ENCODE data around the gene ZNF76. TPM values are rescaled to one million over a fixed set of nuclear protein-coding genes. Genes with fewer than 3 reads are reported as not detected.
A peak's percentile ranks its signal among the peaks of the same experiment; 100 is the strongest.

Gene ZNF76
- total and polyA plus RNA-seq, 2 of the 8 experiments (the other 6 are each of a cell fraction or from before 2014, with no cell fraction given): 17.9 to 23.9 TPM

GRCh38 chr6:35238843-35239289, 20.7 kb upstream of the ZNF76 start (continued):
- no peak for TF ChIP-seq ATF3 (IDR thresholded peaks at IDR 0.05; ENCODE audit: insufficient read depth, low read depth, low read length)
- peak; percentile 43 to 51; a peak in 2 of 3 replicates for TF ChIP-seq EP300 (IDR thresholded peaks at IDR 0.05; ENCODE audit: borderline replicate concordance in 1 of 2, low read depth in 2 of 2, low read length in 2 of 2)
- no peak for TF ChIP-seq USF2 (IDR thresholded peaks at IDR 0.05; ENCODE audit: low read length)
- TF ChIP-seq SP2 (IDR thresholded peaks at IDR 0.05; ENCODE audit: low read length): no peak
- no peak for TF ChIP-seq RNF2 (IDR thresholded peaks at IDR 0.05; ENCODE audit: borderline replicate concordance, low read depth, low read length, missing control alignments, poor library complexity, severe bottlenecking)
- TF ChIP-seq NANOG (IDR thresholded peaks at IDR 0.05; ENCODE audit: insufficient read depth, low read depth, low read length, poor library complexity, severe bottlenecking): peak; percentile 40
- TF ChIP-seq SIN3A (conservative IDR thresholded peaks at IDR 0.05 in 1 of 2, IDR thresholded peaks at IDR 0.05 in 1 of 2; ENCODE audit: low read depth in 1 of 2, low read length in 2 of 2): peak; percentile 96 to 98
- no peak for TF ChIP-seq RAD21 (IDR thresholded peaks at IDR 0.05 in 1 of 2, conservative IDR thresholded peaks at IDR 0.05 in 1 of 2; ENCODE audit: low read depth in 2 of 2, low read length in 2 of 2)
- no peak for TF ChIP-seq GTF2F1 (IDR thresholded peaks at IDR 0.05; ENCODE audit: borderline replicate concordance, low read depth, low read length)
- TF ChIP-seq CTCF (IDR thresholded peaks at IDR 0.05; ENCODE audit: control extremely low read depth in 1 of 3, insufficient read depth in 1 of 3, low read depth in 1 of 3, low read length in 3 of 3): no peak
- no peak for TF ChIP-seq KDM1A (IDR thresholded peaks at IDR 0.05; ENCODE audit: borderline replicate concordance, low read length)
- no peak for TF ChIP-seq CBX5 (IDR thresholded peaks at IDR 0.05; ENCODE audit: low read depth, low read length)
- no peak for TF ChIP-seq BACH1 (IDR thresholded peaks at IDR 0.05; ENCODE audit: low read length)
- no peak for TF ChIP-seq HDAC2 (IDR thresholded peaks at IDR 0.05; ENCODE audit: borderline replicate concordance in 1 of 2, low read depth in 2 of 2, low read length in 2 of 2)
